GM23338 (cell line): ENCODE data around the gene ISY1. TPM values are rescaled to one million over a fixed set of nuclear protein-coding genes. Genes with fewer than 3 reads are reported as not detected.

Source experiments
- ATAC-seq: fragments of 200-7000 bp; cut with Tn5 transposase; 3 replicates; pipeline ENCODE4 v1.9.1; 2020
- DNase-seq: peaks from one replicate; pipeline ENCODE4 v3.0.0-alpha.2; 2015; ENCODE audit warnings: low spot score
- H2AFZ ChIP-seq: fragments of 200-600 bp; sonication (generic); 2 replicates; pipeline ENCODE4 v1.8.0; 2016; ENCODE audit warnings: antibody characterized with exemption, mild to moderate bottlenecking, moderate library complexity
- H3F3A ChIP-seq: fragments of 200-600 bp; sonication (generic); replicated peaks from 2 replicates; pipeline ENCODE4 v1.8.0; 2017; ENCODE audit warnings: antibody characterized with exemption, mixed run types, low read depth
- H3K27ac ChIP-seq: fragments of 200-600 bp; sonication (generic); 2 replicates; pipeline ENCODE4 v1.6.1; 2016; ENCODE audit warnings: low read depth
- H3K27me3 ChIP-seq: fragments of 200-600 bp; sonication (generic); 2 replicates; pipeline ENCODE4 v1.8.0; 2016; ENCODE audit warnings: mild to moderate bottlenecking, mixed run types, moderate library complexity; ENCODE audit not compliant: insufficient read depth
- H3K36me3 ChIP-seq: fragments of 200-600 bp; sonication (generic); 2 replicates; pipeline ENCODE4 v1.8.0; 2016; ENCODE audit warnings: mild to moderate bottlenecking; ENCODE audit not compliant: insufficient read depth
- H3K4me1 ChIP-seq: fragments of 200-600 bp; sonication (generic); 2 replicates; pipeline ENCODE4 v1.8.0; 2016; ENCODE audit warnings: mild to moderate bottlenecking, moderate library complexity; ENCODE audit not compliant: insufficient read depth
- H3K4me2 ChIP-seq: fragments of 200-600 bp; sonication (generic); 2 replicates; pipeline ENCODE4 v1.7.1; 2017; ENCODE audit warnings: mixed run types
- H3K4me3 ChIP-seq: fragments of 200-600 bp; sonication (generic); 2 replicates; pipeline ENCODE4 v1.6.1; 2016; ENCODE audit warnings: mixed run types
- H3K79me2 ChIP-seq: fragments of 200-600 bp; sonication (generic); replicated peaks from 2 replicates; pipeline ENCODE4 v1.8.0; 2017; ENCODE audit warnings: mild to moderate bottlenecking; ENCODE audit not compliant: insufficient read depth
- H3K9me2 ChIP-seq: fragments of 200-600 bp; sonication (generic); 2 replicates; pipeline ENCODE4 v1.8.0; 2017; ENCODE audit not compliant: insufficient read depth
- H4K20me1 ChIP-seq: fragments of 200-600 bp; sonication (generic); replicated peaks from 2 replicates; pipeline ENCODE4 v1.8.0; 2017; ENCODE audit warnings: mild to moderate bottlenecking; ENCODE audit not compliant: insufficient read depth
- H3K27ac Mint-ChIP-seq: 2 replicates; pipeline ENCODE4 v1.8.0; 2020; ENCODE audit warnings: inconsistent platforms, mild to moderate bottlenecking, moderate library complexity, mixed read lengths
- H3K27me3 Mint-ChIP-seq: 3 replicates; pipeline ENCODE4 v1.8.0; 2022; ENCODE audit warnings: low read depth, mild to moderate bottlenecking, moderate library complexity, mixed read lengths, inconsistent platforms; ENCODE audit not compliant: insufficient read depth, poor library complexity
- H3K36me3 Mint-ChIP-seq: 3 replicates; pipeline ENCODE4 v1.8.0; 2021; ENCODE audit warnings: low read depth, mild to moderate bottlenecking, inconsistent platforms, moderate library complexity, mixed read lengths
- H3K4me1 Mint-ChIP-seq: 3 replicates; pipeline ENCODE4 v1.8.0; 2020; ENCODE audit warnings: mild to moderate bottlenecking, inconsistent platforms, mixed read lengths
- H3K4me3 Mint-ChIP-seq: 3 replicates; pipeline ENCODE4 v1.8.0; 2021; ENCODE audit warnings: moderate library complexity, mild to moderate bottlenecking, inconsistent platforms, mixed read lengths
- H3K9me3 Mint-ChIP-seq: 3 replicates; pipeline ENCODE4 v1.8.0; 2020; ENCODE audit warnings: moderate library complexity, mild to moderate bottlenecking, inconsistent platforms, mixed read lengths
- CREB1 ChIP-seq: fragments of 250-450 bp; sonication (Bioruptor Pico); IDR thresholded peaks from 2 replicates; pipeline ENCODE4 v1.5.0; 2020; ENCODE audit warnings: low read depth, mild to moderate bottlenecking, moderate library complexity
- CTCF ChIP-seq, 2 experiments: fragments of 200-600 bp in 1 of 2; sonication (generic) in 1 of 2; conservative IDR thresholded peaks; 2 replicates each; pipeline versions ENCODE4 v1.5.1 to v1.6.1; 2016 to 2017; ENCODE audit warnings: antibody characterized with exemption in 2 of 2, low read depth in 2 of 2, mild to moderate bottlenecking in 2 of 2, moderate library complexity in 1 of 2
- ETS1 ChIP-seq: IDR thresholded peaks from 2 replicates; pipeline ENCODE4 v1.6.1; 2016; ENCODE audit warnings: antibody characterized with exemption
- EZH2 ChIP-seq: fragments of 200-600 bp; sonication (generic); IDR thresholded peaks from one replicate; pipeline ENCODE4 v1.8.0; 2017; ENCODE audit warnings: antibody characterized with exemption, mild to moderate bottlenecking, low read depth; ENCODE audit not compliant: unreplicated experiment
- EZH2phosphoT487 ChIP-seq: fragments of 200-600 bp; sonication (generic); IDR thresholded peaks from one replicate; pipeline ENCODE4 v1.8.1; 2018; ENCODE audit warnings: antibody characterized with exemption; ENCODE audit not compliant: unreplicated experiment
- JUNB ChIP-seq: IDR thresholded peaks from one replicate; pipeline ENCODE4 v1.6.1; 2016; ENCODE audit warnings: antibody characterized with exemption; ENCODE audit not compliant: unreplicated experiment
- NANOG ChIP-seq: IDR thresholded peaks from 2 replicates; pipeline ENCODE4 v1.6.1; 2016; ENCODE audit warnings: antibody characterized with exemption, borderline replicate concordance
- POLR2AphosphoS5 ChIP-seq: IDR thresholded peaks from 2 replicates; pipeline ENCODE4 v1.6.1; 2016; ENCODE audit warnings: antibody characterized with exemption, low read depth
- REST ChIP-seq: IDR thresholded peaks from one replicate; pipeline ENCODE4 v1.6.1; 2018; ENCODE audit warnings: antibody characterized with exemption; ENCODE audit not compliant: unreplicated experiment
- STAT1 ChIP-seq: IDR thresholded peaks from one replicate; pipeline ENCODE4 v1.6.1; 2016; ENCODE audit warnings: antibody characterized with exemption; ENCODE audit not compliant: unreplicated experiment
- ZNF114 ChIP-seq: fragments of 250-450 bp; sonication (Bioruptor Pico); IDR thresholded peaks from 2 replicates; pipeline ENCODE4 v1.5.0; 2020; ENCODE audit warnings: mild to moderate bottlenecking, moderate library complexity
- ZNF331 ChIP-seq: fragments of 250-450 bp; sonication (Bioruptor Pico); IDR thresholded peaks from 2 replicates; pipeline ENCODE4 v1.5.0; 2020; ENCODE audit warnings: low read depth, mild to moderate bottlenecking, moderate library complexity
- ZNF462 ChIP-seq: fragments of 250-450 bp; sonication (Bioruptor Pico); IDR thresholded peaks from 2 replicates; pipeline ENCODE4 v1.5.0; 2020; ENCODE audit warnings: mild to moderate bottlenecking, moderate library complexity
- polyA plus RNA-seq: library from polyadenylated mRNA; unstranded; fragments of >200 nt; fragmentation: Nextera tagmentation; extraction: Ambion mirVana; gene quantifications from 2 replicates; pipeline ENCODE4 v1.2.1, GENCODE V29; 2016
- total RNA-seq: library from RNA; depleted of rRNA; stranded (reverse); fragments of >200 nt; shearing (Covaris generic); gene quantifications from 2 replicates; pipeline ENCODE4 v1.2.3, GENCODE V29; 2014

ISY1 gene
- total and polyA plus RNA-seq, 2 experiments from 2014 or later, result 11.3 to 23.6 TPM

- Histone ChIP-seq H3F3A (no peaks in the 10 kb centered on the region), H3K79me2 (peaks cover 41% of the 10 kb centered on the region), H4K20me1 (peaks cover under 1% of the 10 kb centered on the region), H3K36me3 (no peaks in the 10 kb centered on the region), H3K4me3 (no peak overlapping the region), H3K27ac (no peak overlapping the region), H3K4me1 (peaks cover 14% of the 10 kb centered on the region), H3K4me2 (no peak overlapping the region), H3K9me2 (no peaks in the 10 kb centered on the region), H3K27me3 (no peaks in the 10 kb centered on the region), H2AFZ (no peak overlapping the region)
- H3K4me1 Mint-ChIP-seq, result peaks cover 8% of the 10 kb centered on the region
- H3K9me3 Mint-ChIP-seq, result peaks cover 3% of the 10 kb centered on the region; the same call in 1 of the 3 replicates
- peaks cover 25% of the 10 kb centered on the region for H3K36me3 Mint-ChIP-seq
- ATAC-seq (no peak), DNase-seq (no peak)
- H3K4me3 Mint-ChIP-seq, result no peak overlapping the region
- peaks cover 9% of the 10 kb centered on the region for H3K27me3 Mint-ChIP-seq
- TF ChIP-seq EZH2phosphoT487 (no peak), STAT1 (no peak), POLR2AphosphoS5 (no peak), ZNF114 (CRISPR knock-in tag) (no peak), REST (no peak), ETS1 (no peak), CREB1 (CRISPR knock-in tag) (no peak), JUNB (no peak), ZNF462 (CRISPR knock-in tag) (no peak), CTCF (conservative IDR thresholded peaks at IDR 0.05; ENCODE audit: low read depth in 2 of 2) (no peak), NANOG (no peak), ZNF331 (CRISPR knock-in tag) (no peak), EZH2 (no peak)
- no peak overlapping the region for H3K27ac Mint-ChIP-seq
Observed at GRCh38 chr3:129185783-129186182, 24.9 kb upstream of the ISY1 start.
